Measurements from ENCODE around the gene RNPEP.

DNA sequence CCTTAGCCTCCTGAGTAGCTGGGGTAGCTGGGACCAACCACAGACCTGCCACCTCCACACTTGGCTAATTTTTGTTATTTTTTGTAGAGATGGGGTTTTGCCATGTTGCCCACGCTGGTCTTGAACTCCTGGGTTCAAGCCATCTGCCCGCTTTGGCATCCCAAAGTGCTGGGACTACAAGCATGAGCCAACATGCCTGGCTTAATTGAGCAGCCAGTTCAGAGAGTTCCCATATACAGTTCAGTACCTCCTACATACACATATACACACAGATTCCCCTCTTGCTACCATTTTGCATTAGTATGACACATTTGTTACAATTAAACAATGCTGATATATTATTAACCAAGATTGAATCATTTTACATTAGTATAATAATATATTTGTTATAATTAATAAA, 2.9 kb downstream of the RNPEP start:
- TF ChIP-seq POLR2A (IDR thresholded peaks at IDR 0.05) (no peak), EP300 (IDR thresholded peaks at IDR 0.05) (no peak), CTCF (IDR thresholded peaks at IDR 0.05) (no peak), POLR2AphosphoS5 (IDR thresholded peaks at IDR 0.05) (no peak)

Data from upper lobe of left lung (tissue), 4 donors.